ENCODE data around the gene C10orf67.

- TF ChIP-seq, protein P1, sequence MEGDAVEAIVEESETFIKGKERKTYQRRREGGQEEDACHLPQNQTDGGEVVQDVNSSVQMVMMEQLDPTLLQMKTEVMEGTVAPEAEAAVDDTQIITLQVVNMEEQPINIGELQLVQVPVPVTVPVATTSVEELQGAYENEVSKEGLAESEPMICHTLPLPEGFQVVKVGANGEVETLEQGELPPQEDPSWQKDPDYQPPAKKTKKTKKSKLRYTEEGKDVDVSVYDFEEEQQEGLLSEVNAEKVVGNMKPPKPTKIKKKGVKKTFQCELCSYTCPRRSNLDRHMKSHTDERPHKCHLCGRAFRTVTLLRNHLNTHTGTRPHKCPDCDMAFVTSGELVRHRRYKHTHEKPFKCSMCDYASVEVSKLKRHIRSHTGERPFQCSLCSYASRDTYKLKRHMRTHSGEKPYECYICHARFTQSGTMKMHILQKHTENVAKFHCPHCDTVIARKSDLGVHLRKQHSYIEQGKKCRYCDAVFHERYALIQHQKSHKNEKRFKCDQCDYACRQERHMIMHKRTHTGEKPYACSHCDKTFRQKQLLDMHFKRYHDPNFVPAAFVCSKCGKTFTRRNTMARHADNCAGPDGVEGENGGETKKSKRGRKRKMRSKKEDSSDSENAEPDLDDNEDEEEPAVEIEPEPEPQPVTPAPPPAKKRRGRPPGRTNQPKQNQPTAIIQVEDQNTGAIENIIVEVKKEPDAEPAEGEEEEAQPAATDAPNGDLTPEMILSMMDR (conservative IDR thresholded peaks at IDR 0.05; ENCODE audit: low read depth in 2 of 2): no peak
- TF ChIP-seq CREB1 (CRISPR knock-in tag; IDR thresholded peaks at IDR 0.05; ENCODE audit: low read depth) (no peak), EZH2 (IDR thresholded peaks at IDR 0.05; ENCODE audit: low read depth, unreplicated experiment) (no peak)
- TF ChIP-seq, protein P2, sequence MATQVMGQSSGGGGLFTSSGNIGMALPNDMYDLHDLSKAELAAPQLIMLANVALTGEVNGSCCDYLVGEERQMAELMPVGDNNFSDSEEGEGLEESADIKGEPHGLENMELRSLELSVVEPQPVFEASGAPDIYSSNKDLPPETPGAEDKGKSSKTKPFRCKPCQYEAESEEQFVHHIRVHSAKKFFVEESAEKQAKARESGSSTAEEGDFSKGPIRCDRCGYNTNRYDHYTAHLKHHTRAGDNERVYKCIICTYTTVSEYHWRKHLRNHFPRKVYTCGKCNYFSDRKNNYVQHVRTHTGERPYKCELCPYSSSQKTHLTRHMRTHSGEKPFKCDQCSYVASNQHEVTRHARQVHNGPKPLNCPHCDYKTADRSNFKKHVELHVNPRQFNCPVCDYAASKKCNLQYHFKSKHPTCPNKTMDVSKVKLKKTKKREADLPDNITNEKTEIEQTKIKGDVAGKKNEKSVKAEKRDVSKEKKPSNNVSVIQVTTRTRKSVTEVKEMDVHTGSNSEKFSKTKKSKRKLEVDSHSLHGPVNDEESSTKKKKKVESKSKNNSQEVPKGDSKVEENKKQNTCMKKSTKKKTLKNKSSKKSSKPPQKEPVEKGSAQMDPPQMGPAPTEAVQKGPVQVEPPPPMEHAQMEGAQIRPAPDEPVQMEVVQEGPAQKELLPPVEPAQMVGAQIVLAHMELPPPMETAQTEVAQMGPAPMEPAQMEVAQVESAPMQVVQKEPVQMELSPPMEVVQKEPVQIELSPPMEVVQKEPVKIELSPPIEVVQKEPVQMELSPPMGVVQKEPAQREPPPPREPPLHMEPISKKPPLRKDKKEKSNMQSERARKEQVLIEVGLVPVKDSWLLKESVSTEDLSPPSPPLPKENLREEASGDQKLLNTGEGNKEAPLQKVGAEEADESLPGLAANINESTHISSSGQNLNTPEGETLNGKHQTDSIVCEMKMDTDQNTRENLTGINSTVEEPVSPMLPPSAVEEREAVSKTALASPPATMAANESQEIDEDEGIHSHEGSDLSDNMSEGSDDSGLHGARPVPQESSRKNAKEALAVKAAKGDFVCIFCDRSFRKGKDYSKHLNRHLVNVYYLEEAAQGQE (IDR thresholded peaks at IDR 0.05; ENCODE audit: unreplicated experiment): no peak
Observed at GRCh38 chr10:23379686-23380085, 35.1 kb upstream of the C10orf67 start.
